ENCODE data around the gene BANF2.
"Not testable (repeated sequence)": the region's sequence is repeated elsewhere in the genome, so short reads cannot be mapped to it uniquely, and the experiment has no call there.

The BANF2 gene

DNA sequence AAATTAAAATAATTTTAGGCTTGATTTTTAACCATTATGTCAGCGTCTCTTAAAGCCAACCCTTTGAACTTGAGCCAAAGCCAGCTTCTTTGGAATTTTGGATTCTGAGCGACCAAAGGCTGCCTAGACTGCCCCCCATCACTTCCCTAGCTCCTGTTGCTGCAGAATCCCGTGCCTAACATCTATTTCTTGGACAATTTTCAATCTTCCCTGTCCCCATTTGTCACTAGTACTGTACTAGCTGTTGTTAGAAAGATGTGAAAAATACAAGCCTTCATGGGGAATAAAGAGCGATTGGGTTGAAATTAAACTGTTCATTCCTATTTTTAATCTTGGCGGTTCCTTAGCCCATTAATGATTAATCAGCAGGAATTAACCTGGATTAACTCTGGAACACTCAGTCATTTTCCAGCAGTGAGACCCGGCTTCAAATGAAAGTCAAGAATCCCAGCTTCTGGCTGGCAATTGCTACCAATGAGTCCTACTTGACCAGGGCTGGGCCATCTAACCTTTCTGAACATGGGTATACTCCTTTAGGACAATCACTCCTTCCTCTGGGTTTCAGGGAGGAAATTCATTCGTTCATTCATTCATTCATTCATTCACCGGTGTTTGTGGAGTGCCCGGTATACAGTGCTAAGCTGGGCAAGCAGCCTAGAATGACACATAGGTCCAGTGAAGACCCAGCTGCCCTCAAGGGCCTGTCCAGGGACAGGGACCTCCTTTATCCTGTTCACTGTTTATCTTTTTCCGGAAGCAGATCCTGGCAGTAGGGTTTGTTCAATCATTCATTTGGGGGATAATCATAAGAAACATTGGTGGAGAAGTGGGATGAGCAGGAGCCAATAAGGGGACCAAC lies 16.3 kb upstream of the BANF2 start:
- DNase-seq = no peak

DNA sequence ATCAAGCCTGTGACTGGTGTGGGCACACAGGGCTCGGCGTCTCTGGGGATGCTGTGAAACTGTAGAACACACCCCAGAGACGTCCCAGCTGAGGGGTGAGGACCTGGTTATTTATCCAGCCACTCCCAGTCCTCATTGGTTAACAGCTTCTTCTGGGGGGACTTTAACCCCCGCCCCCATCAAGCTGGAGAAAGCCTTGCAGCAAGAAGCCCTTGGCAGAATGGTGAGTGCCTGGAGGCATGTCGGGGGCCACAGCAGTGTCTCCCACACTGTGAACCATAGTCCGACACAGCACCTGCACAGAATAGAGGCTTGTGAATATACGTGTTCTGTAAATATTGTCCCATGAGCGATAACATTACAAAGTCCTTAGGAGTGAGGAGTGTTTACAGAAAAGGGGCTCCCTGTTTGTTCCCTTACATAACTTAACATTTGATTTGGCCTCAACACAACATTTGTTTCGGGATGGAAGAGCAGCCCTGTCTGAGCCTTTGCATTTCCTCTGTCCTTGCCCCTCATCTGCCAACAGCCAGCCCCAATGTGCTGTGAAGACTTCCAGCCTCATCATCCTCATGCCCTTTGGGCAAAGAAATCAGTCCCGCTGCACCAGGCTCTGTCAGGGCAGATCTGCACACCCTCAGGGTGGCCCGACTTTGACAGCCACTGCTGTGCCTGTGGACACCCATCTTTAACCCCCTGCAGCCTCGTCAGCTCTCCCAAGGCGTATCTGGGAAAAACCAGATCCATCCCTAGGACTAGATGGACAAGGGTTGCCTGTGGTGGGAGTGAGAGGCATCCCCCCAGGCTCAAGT lies 15.5 kb upstream of the BANF2 start:
- DNase-seq = no peak

DNA sequence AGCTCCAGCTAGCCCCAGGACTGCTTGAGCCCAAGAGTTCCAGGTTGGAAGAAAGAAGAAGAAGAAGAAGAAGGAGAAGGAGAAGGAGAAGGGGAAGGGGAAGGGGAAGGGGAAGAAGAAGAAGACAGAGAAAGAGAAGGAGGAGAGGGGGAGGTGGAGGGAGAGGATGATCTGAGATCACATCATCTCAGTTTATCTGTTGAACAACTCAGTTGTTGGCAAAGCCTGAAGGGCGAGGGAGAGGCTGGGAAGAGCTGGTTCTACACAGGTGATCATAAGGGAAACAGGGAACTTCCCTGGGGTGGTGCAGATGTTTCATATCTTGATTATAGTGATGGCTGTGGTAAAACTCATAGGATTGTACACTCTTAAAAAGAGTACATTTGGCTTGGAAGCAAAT lies 14.6 kb upstream of the BANF2 start:
- DNase-seq = no peak

DNA sequence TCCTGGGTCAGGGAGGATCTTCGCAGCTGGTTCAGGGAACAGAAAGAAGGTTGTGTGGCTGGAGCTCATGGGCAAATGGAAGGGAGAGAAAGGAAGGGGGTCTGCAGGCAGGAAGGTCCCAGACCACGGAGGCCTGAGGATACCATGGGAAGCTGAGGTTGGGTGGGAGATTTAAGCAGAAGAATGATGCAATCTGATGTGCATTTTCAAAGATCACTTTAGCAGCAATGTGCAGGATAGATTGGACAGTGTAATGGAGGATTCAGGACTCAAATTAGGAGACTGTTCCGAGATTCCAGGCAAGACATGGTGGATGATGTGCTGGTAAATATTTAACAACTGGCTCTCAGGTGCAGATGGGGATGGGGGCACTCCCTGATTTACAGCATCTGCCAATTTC lies 12.0 kb upstream of the BANF2 start:
- no peak for DNase-seq

DNA sequence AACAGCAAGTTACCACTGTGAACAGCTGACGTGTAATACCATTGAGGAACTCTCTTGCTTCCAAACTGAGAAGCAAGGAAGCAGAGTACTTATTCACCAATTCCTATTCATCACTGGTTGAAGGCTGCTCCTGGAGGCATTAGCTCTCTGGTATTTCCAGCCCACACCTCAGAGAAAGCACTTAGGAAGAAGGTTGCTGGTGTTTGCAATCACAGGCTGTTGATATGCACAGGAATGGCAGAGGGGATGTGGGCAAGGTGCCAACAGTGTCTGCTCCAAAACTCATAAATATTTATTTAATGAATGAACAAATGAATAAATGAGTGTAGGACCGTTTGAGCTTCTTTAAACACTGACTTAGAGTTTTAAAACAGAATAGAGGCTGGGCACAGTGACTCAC lies 10.8 kb upstream of the BANF2 start:
- DNase-seq = no peak

DNA sequence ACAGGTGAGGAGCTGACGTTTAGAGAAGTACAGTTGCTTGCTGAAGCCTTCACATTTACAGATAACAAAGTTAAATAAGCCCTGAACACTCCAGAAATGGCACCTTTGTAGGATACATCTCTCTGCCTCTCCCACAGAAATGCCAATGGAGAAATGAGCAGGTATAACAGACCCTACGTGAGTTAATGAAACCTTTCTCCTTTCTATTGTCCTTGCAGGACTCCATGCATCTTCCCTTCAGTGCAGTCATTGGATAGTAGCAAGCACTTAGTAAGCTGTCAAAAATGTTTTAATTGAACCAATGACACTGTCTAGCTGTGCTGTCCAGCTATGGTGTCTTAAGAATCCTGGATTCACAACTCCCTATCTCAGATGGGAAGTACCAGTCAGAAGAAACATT lies 9.6 kb upstream of the BANF2 start:
- DNase-seq = no peak

DNA sequence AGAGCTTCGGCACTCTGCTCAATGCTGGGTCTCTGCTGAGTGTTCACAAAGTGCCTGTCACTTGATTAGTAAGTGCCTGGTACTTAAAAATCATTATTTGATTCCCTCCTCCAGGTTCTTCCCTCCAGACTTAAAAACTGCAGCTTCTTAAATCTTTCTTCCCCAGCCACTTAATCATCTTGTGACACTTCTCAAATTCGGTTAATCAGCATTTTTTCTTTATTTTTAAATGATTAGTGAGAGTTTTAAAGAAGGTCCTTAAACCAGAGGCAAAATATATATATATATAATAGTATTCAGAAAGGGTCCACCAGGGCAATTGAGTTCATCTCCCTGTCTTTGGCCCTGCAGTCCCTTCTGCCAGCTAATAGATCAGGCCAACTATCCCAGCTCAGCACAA lies 8.0 kb upstream of the BANF2 start:
- DNase-seq = no peak

DNA sequence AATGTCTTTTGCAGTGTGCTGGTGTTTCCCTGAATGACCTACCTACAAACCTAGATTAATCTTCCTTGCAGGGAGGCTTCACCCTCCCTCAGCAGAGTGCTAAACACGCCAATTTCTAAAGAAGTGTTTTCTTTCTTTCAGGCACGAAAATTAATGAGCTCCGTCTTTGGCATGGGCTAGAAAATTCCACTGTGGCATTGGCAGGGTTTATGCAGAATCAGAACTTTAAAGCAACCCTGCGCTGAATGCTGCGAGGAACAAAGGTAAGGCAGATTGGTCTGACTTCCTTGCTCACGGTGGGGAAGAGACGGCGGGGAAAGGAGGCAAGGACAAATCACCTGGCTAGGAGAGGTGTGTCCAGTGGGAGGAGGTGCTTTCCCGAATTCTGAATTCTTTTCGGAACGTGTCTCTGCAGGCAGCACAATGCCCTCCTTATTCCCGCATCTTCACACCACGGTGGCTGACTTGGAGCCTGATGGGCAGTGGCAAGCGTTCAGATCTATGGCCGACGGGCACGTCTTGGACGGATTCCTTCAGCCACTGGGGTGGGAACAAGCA lies 6.2 kb upstream of the BANF2 start:
- no peak for DNase-seq

DNA sequence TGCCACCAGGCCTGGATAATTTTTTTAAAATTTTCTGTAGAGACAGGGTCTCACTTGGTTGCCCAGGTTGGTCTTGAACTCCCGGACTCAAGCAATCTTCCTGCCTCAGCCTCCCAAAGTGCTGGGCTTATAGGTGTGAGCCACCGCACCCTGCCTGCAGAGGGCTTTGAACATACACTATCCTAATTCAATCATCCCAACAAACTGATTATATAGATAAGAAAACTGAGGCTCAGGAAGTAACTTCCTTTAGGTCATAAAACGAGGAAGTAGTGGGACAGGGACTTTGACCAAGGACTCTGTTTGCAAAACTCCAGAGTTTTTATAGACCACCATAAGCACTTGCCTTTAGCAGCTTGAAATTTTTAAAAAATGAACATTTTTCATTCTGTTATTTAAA lies 5.0 kb upstream of the BANF2 start:
- no peak for DNase-seq

DNA sequence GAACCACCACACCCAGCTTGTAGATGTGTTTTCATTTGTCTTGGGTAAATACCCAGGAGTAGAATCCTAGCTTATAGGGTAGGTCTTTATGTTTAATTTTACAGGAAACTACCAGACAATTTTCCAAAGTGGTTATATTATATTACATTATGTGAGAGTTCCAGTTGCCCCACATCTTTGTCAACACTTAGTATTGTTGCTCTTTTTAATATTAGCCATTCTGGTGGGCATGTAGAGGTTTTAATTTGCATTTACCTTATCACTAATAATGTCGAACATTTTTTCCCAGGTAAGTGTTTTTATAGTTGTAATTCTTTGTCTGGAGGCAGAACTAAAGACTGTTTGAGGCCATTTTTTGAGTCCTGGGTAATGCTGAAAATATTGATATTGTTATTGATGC lies 3.5 kb upstream of the BANF2 start:
- DNase-seq = no peak

DNA sequence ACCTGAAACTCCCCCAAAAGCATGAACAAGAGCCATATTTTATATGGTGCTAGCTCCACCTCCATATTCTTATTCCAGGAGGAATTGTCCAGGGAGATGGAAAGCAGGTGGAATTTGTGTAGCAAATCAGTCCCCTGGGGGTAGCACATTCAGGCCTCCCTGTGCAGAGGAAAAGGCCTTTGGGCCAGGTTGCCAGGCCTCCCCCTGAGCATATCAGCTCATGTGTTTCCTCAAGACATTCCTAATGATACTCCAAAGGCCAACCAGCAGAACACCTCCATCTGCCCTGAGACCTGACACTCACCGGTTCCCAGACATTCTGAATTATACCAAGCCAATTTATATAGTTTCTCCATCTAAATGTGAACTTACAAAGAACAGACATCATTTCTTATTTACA lies 2.6 kb upstream of the BANF2 start:
- no peak for DNase-seq

DNA sequence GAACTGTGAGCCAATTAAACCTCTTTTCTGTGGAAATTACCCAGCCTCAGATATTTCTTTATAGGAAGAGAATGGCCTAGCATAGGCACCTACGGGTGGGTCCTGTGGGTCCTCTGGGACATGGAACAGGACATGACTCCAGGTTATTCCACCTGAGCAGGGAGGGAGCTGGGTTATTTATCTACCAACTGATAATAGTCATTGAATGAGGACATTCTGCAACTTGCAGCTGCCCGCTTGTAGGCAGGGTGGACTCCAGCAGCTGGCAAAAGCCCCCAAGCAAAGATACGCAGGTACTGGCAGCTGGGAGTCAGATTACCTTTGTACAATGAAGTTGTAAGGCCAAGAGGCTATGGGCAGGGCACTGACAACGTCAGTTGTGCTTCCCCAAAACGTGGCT lies 1.4 kb upstream of the BANF2 start:
- no peak for DNase-seq

DNA sequence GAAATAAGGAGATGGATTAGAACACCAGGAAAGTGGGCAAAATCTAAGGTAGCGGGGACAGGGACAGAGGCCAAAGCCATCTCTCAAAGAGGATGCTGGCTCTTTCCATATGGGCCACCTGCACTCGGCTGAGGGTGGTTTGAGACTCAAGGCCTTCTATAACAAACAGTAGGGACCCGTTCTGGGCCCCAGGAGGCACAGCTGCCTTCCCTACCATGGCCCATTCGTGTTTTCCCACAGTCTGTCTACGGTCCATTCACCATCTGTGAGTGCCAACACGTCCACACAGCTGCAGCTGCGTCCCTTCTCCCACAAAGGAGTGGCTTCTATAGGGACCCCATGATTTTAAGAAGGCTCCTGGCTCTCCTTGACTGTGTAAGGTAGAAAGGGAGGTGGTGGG lies 871 bp downstream of the BANF2 start:
- DNase-seq = no peak

DNA sequence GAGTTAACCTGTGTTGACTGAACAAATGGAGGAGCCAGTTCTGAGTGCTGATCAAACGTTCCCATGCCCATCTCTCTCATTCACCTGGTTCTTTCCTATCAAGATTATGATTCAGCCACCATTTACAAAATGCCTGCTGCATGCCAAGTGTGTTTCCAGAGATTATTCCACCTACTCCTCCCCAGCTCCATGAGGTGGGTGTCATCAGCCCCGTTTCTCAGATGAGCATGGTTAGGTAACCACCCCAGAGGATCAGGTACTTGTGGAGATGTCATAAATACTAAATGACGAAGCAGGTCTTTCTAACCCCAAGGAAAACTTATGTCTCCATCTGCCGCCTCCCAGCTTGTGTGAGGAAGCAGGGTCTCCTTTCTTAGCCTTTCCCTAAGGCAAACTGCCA lies 2.1 kb downstream of the BANF2 start:
- no peak for DNase-seq

DNA sequence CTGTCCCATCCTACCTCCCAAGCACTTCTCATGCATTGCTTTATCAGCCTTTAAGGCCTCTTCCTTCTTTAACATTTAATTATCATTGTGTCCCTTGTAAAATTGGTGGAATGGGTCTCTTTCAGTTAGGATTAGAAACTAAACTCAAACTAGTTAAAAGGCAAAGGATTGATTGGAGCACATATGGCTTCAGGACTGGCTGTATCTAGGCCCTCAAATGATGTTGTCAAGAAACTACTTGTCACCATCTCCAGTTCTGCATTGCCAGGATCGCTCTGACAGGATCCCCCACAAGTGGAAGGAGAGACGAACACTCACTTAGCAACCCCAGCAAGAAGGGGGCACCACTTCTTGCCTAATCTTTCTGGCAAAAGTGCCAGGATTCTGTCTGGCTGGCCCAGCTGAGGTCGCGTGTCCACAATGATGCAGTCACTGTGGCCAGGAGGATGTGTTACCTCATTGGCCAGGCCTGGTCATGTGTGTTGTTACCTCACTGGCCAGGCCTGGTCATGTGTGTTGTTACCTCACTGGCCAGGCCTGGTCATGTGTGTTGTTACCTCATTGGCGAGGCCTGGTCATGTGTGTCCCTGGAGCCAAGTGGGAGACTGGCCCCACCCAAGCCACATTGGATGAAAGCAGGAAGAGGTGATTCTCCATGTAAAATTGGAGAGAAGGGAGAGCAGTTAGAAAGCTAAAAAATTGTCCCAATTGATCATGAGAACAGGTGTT lies 5.0 kb downstream of the BANF2 start:
- no peak for DNase-seq

DNA sequence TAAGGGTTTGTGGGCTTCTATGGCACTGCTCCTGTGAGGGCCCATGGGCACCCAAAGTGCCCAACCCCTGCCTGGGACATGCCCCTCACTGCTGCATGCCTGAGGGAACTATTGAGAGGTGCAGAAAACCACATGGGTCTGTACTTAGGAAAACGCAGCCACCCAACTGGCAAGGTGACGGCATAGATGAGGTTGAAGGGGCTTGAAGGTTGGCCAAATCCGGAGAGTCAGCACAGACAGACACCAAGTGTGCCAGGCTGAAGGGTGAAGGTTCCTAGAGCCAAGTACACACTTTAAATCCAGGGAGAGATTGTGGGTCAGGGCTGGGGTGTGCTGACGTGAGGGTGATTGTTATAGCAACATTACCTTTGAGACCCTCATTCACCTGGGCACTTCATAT lies 6.2 kb downstream of the BANF2 start:
- DNase-seq = no peak

DNA sequence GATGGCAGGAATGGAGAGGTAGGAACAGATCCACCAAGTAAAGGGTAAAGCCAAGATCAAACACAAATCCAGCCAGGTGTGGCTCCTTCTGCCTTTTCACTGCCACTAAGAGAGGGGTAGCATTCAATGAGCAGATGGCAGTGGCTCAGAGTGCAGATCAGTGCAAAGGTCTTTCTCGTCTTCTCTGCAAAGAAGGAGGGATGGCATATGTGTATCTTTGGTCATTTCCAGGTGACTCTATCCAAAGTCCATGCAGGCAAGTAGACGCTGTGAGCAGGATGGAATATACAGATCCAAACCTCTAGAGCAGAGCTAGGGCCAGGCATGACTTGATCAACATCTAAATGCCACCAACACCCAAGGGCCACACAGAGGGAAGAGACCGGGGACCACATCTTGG lies 6.9 kb downstream of the BANF2 start:
- no peak for DNase-seq

DNA sequence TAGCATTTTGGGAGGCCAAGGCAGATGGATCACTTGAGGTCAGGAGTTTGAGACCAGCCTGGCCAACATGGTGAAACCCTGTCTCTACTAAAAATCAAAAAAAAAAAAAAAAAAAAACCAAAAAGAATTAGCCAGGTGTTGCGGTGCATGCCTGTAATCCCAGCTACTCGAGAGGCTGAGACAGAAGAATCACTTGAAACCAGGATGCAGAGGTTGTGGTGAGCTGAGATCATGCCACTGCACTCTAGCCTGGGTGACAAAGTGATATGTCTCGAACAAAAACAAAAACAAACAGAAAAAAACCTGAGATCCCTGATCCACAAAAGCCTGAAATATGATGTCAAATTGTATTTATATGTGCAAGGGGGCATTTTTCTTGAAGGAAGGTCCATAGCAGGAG lies 8.2 kb downstream of the BANF2 start:
- DNase-seq = not testable (repeated sequence)

DNA sequence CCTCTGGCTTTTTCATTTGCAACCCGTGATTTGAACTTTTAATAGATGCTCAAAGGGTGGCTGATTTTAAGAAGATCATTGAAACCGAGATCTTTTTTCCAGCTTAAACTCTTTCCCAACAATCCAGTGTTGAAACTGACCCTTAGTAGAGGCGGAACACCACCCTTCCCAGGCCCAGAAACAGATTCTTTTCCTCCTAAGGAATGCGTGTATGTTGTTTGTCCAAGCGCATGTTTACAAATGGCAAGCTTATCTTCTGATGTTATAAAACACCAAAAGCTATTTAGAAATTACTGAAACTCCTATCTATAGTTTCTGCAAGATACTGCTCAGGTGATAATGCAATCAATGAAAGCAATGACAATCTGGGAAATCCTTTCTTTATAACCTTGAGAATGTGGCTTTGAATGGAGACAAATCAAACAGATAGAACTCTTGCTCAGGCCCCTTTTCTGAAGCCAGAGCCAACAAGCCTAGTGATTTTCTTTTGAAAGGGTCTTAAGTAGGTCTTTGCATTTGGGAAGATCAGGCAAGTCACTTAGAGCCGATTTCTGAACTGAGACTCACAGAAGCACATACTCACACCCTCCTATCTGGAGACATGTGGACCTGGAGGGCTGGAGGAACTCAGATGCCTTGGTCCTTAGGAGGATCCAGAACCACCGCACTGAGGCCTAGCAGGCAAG lies 9.1 kb downstream of the BANF2 start:
- DNase-seq = no peak

DNA sequence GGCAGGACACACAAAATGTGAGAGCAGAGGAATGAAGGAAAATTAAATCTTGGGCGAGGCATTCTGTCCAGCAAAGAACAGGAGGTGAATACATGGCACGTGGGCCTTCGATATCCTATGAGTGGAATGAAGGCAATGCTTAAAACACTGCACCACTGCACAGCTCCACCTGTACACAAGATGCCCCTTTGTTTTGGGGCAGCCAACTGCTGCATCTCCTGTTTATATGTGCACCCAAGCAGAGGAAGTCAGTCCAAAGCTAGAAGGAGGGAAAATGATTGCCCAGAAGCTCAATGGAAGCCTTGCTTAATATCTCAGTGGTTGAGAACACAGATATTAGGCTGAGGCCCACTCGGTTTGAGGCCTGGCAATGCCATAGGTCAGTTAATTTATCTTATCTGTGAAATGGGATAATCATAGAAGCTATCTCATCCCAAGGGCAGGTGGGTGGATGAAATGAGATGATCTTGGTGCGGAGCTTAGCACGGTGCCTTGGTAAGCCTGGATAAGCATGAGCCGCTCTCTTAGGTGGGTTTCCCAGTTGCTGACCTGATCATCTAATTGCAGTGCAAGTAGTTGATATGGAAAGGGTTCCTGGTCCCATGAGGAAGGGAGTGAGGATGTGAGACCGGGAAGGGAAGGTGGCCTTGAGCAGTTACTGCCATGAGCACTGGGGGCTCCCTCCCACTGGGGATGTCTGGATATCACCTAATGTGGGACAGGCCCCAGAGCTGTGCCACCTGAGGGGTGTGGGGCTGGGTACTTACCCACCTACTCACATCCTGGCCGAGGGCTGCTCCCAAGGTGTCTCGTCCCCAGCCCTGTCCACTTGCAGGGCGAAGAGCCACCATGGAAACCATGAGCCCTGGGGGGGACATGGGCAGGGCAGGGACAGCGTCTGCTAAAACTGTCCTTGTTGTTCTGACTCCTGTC lies 9.9 kb downstream of the BANF2 start:
- no peak for DNase-seq

DNA sequence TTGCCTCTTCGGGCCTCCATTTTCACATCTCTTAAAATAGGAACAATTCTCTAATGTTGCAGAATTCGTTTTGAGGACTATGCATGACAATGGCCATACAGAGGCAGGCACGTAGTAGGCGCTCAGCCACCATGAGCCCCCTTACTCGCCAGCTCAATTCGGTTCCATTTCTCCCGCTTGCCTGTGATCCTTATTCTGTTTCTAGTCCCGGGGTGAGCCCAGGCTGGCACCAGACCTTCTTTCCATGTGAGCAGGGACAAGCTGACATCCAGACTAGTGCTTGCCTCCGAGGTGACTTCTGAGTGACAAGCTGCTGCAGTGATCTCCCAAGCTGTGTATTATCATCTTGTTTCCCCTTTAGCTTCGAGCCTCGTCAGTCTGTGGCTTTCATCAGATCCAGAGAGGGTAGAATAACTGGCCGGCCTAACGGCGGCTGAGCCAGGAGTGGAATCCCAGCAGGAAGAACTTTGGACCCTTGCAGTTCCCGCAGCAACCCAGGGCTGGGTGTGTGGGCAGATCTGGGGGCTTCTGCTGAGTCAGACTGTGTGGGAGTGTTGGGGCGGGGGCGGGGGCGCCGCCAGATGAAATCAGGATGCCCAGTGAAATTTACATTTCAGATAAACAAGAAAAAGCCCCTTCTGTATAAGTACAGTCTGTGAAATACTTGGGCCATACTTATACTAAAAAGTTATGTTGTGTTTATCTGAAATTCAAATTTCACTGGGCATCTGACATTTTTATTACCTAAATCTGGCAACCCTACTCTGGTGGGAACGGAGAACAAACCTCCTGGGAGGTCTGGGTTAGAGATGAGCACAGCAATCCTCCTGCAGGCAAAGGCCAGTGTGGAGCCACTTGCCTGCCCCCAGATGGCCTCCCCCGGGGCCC lies 10.9 kb downstream of the BANF2 start:
- DNase-seq = no peak
